Measurements from ENCODE around the gene CYP19A1. TPM values are rescaled to one million over a fixed set of nuclear protein-coding genes. Genes with fewer than 3 reads are reported as not detected.

CYP19A1 gene
- total and polyA plus RNA-seq, 7 donors = 0.10 to 4.7 (median 0.22) TPM

DNA sequence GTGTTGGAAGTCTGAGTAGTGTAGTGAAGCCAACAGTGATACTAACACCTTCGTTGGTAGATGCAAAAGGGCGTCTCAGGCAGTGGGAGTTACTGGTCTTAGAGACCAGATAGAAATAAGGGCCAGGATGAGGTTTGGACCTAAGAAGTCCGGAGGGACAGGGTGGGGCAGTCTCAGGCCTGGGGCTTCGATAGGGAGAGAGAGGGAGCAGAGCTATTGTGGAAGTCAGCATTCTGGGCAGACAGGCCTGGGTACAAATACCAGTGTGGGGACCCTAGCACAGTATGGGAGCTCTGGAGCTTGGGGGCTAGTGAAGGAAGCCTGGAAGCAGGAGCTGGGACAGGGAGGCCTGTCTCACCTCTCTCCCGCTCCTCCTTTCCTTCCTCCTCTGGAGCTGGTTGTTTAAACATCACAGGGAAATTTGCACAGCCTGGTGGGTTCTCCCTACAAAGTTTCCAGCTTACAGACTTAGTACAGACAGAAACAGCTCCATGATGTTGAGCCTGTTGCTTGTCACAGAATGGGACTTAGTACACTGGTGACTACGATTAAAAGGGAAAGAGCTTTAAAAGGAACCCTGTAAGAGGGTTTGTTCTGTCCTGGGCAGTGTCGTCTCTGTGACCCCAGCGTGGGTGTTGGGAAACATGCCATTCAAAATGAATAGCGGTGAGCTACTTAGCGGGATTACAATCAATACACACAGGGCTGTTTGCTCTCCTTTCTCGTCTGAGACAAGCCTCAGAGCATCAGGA lies 167.3 kb downstream of the CYP19A1 start:
- H3K4me1 ChIP-seq = peaks cover 4% of the 10 kb centered on the region
- no peaks in the 10 kb centered on the region for H3K9me3 ChIP-seq
- intact Hi-C loops (cut with DNase I) = no loop called here
- H3K36me3 ChIP-seq (ENCODE audit: insufficient read depth in 1 of 2, low read depth in 1 of 2) = no peaks in the 10 kb centered on the region
- TF ChIP-seq, protein P1, sequence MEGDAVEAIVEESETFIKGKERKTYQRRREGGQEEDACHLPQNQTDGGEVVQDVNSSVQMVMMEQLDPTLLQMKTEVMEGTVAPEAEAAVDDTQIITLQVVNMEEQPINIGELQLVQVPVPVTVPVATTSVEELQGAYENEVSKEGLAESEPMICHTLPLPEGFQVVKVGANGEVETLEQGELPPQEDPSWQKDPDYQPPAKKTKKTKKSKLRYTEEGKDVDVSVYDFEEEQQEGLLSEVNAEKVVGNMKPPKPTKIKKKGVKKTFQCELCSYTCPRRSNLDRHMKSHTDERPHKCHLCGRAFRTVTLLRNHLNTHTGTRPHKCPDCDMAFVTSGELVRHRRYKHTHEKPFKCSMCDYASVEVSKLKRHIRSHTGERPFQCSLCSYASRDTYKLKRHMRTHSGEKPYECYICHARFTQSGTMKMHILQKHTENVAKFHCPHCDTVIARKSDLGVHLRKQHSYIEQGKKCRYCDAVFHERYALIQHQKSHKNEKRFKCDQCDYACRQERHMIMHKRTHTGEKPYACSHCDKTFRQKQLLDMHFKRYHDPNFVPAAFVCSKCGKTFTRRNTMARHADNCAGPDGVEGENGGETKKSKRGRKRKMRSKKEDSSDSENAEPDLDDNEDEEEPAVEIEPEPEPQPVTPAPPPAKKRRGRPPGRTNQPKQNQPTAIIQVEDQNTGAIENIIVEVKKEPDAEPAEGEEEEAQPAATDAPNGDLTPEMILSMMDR (IDR thresholded peaks at IDR 0.05) = no peak
- H3K27me3 ChIP-seq (ENCODE audit: insufficient read depth in 3 of 3, low read length in 2 of 3) = no peaks in the 10 kb centered on the region
- 71 to 74% (median 72%) methylated on average over 11 of the region's 11 CpGs for WGBS, 3 donors
- no peak overlapping the region for H3K4me3 ChIP-seq
- no peak overlapping the region for H3K27ac ChIP-seq
- DNase-seq = no peak
- no peak for ATAC-seq

DNA sequence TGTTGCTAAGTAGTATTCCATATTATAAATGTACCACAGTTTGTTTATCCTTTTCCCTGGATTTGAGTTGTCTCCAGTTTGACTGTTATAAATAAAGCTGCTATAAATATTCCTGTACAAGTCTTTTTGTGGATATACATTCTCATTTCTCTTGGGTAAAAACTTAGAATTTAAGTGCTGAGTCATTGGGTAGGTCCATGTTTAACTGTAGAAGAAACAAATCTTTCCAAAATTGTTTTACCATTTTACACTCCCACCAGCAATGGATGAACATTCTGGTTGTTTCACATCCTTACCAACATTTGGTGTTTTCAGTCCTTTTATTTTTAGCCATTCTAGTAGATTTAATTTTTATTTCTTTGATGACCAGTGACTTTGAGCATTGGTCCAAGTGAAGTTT lies 169.7 kb downstream of the CYP19A1 start:
- Histone ChIP-seq H3K27ac (no peak overlapping the region), H3K4me1 (peaks cover 4% of the 10 kb centered on the region)
- intact Hi-C loops (cut with DNase I) = no loop called here

DNA sequence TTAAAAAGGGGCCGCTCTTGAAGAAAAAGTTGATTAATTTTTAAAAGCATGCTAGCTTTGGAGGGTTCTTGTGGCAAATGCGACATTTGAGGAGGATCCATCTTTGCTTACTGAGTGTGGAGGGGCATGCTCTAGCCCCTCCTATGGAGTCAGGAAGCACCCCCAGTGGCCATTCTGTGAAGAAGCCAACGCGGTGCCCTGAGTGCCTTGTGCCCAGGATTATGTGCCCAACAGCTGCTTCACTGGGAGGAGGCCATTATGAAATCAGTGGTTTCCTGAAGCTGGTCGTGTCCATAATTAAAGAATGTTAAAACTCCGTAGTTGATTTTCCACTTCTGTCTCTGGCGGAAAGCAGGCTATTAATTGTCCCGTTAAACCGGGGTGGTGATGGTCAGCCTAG lies 174.6 kb downstream of the CYP19A1 start:
- Histone ChIP-seq H3K27me3 (ENCODE audit: insufficient read depth in 3 of 3, low read length in 2 of 3) (no peaks in the 10 kb centered on the region), H3K4me1 (peaks cover 6% of the 10 kb centered on the region), H3K9me3 (no peaks in the 10 kb centered on the region), H3K27ac (no peak overlapping the region), H3K36me3 (ENCODE audit: insufficient read depth in 1 of 2, low read depth in 1 of 2) (no peaks in the 10 kb centered on the region), H3K4me3 (no peak overlapping the region)
- ATAC-seq (peak in 3 of 4 donors; percentile 44 to 54 (median 51)), DNase-seq (no peak)
- WGBS, 3 donors = 39 to 58% (median 41%) methylated on average over 9 of the region's 9 CpGs
- TF ChIP-seq, protein P1 (IDR thresholded peaks at IDR 0.05) = no peak
- intact Hi-C loops (cut with DNase I) = loop anchor here (1.0 to 5.0 kb wide), 5 partner anchors 28 to 238 kb away; no protein-coding TSS in a partner anchor

More for the DNA sequence above, 169.7 kb downstream of the CYP19A1 start:
- ATAC-seq = no peak
- no peak overlapping the region for H3K4me3 ChIP-seq
- no peaks in the 10 kb centered on the region for H3K9me3 ChIP-seq
- no peaks in the 10 kb centered on the region for H3K27me3 ChIP-seq (ENCODE audit: insufficient read depth in 3 of 3, low read length in 2 of 3)
- TF ChIP-seq, protein P1 (IDR thresholded peaks at IDR 0.05) = no peak
- no peaks in the 10 kb centered on the region for H3K36me3 ChIP-seq (ENCODE audit: insufficient read depth in 1 of 2, low read depth in 1 of 2)
- no peak for DNase-seq

DNA sequence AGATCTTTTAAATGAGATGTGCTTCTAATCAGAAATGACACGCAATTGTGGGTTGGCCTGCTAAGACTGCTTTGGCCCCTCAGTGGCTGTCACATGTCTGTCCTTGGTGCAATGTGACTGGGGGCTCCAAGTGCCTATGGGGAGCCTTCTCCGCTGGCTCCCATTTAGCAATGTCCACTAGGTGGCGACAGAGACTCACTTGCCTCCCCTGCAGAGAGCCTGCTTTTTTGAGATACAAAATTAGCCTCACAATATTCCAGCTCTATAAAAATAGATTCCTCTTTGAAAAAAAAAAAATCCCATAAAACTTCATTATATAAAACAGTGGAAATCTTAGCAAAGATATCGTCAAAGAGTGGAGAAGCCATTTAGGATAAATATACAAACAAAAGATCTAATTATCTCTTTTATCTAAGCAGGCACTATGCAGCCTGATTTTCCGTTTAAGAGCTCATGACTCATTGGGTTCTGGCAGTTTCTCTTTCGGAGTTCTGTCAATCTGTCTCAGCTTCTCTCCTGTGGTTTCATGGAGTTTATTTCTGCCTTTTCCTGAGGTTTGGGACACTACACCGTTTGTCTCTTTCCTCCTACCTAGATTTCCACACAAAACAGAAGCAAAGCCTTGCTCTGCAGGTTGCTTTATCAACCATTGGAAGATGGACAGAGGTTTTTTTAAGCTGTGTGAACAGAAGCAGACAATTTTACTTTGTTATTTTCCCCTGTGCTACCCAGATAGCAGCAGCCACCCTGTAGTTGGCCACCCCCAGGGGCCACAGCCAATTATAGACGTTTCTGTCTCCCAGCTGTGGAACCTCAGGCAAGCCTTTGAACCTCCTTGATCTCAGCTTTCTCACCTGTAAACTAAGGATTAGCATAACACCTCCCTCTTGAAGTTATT lies 175.3 kb downstream of the CYP19A1 start:
- Histone ChIP-seq H3K4me1 (peaks cover 6% of the 10 kb centered on the region), H3K4me3 (peak overlapping the region; percentile 48), H3K27me3 (ENCODE audit: insufficient read depth in 3 of 3, low read length in 2 of 3) (no peaks in the 10 kb centered on the region), H3K9me3 (no peaks in the 10 kb centered on the region), H3K36me3 (ENCODE audit: insufficient read depth in 1 of 2, low read depth in 1 of 2) (no peaks in the 10 kb centered on the region), H3K27ac (peak overlapping the region; percentile 46)
- ATAC-seq = peak; percentile 91 to 98 (median 94)
- TF ChIP-seq, protein P1 (IDR thresholded peaks at IDR 0.05) = peak; percentile 99
- DNase-seq = peak; percentile 59 to 77
- intact Hi-C loops (cut with DNase I) = loop anchor here (1.0 to 5.0 kb wide), 5 partner anchors 29 to 239 kb away; no protein-coding TSS in a partner anchor
- 4 to 11% (median 4%) methylated on average over 8 of the region's 8 CpGs for WGBS, 3 donors
